Gastrocnemius medialis (tissue), 4 donors: ENCODE results near the gene PDE1C.

Source experiments
- POLR2A ChIP-seq, 2 donors: fragments of 450-650 bp; IDR thresholded peaks; one replicate each; pipeline ENCODE4 v1.6.1; 2017; ENCODE audit warnings: antibody characterized with exemption in 2 of 2, mild to moderate bottlenecking in 2 of 2, moderate library complexity in 2 of 2
- TF ChIP-seq, protein P1 (sequence below), 5 experiments: fragments of 450-650 bp in 3 of 5; fragments of 200-600 bp in 2 of 5; sonication (generic) in 2 of 5; IDR thresholded peaks in 4 of 5; conservative IDR thresholded peaks in 1 of 5; 1 replicate in 4 of 5; 2 replicates in 1 of 5; pipeline ENCODE4 v1.5.1; 2016 to 2019; ENCODE audit warnings: antibody characterized with exemption in 5 of 5, mild to moderate bottlenecking in 3 of 5, moderate library complexity in 3 of 5

DNA sequence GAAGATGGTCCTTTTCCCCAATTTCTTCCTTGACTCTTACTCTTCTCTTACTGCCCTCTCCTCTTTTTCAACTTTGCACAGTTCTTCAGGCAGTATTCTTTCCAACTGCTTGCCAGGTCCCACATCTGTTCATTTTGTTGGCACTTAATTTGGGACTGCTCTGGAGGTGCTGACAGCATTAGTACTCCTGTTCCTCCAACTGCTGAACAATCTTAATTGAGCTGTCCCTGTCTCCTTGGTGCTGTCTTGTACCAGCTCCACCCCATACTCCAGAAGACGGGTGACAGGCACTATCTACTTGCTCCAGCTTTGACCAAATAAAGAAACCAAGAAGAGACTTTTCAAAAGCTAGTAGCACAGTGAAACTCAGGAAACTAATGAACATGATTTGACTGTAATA, 160.0 kb downstream of the PDE1C start:
- TF ChIP-seq, protein P1, sequence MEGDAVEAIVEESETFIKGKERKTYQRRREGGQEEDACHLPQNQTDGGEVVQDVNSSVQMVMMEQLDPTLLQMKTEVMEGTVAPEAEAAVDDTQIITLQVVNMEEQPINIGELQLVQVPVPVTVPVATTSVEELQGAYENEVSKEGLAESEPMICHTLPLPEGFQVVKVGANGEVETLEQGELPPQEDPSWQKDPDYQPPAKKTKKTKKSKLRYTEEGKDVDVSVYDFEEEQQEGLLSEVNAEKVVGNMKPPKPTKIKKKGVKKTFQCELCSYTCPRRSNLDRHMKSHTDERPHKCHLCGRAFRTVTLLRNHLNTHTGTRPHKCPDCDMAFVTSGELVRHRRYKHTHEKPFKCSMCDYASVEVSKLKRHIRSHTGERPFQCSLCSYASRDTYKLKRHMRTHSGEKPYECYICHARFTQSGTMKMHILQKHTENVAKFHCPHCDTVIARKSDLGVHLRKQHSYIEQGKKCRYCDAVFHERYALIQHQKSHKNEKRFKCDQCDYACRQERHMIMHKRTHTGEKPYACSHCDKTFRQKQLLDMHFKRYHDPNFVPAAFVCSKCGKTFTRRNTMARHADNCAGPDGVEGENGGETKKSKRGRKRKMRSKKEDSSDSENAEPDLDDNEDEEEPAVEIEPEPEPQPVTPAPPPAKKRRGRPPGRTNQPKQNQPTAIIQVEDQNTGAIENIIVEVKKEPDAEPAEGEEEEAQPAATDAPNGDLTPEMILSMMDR (IDR thresholded peaks at IDR 0.05 in 4 of 5, conservative IDR thresholded peaks at IDR 0.05 in 1 of 5): no peak
- TF ChIP-seq POLR2A (IDR thresholded peaks at IDR 0.05): no peak
